ENCODE results near the gene PUS1. TPM values are rescaled to one million over a fixed set of nuclear protein-coding genes. Genes with fewer than 3 reads are reported as not detected.
"Not testable (repeated sequence)": the region's sequence is repeated elsewhere in the genome, so short reads cannot be mapped to it uniquely, and the experiment has no call there.

The PUS1 gene
- total and polyA plus RNA-seq, 10 of the 15 experiments (the other 5 are each of a cell fraction or from before 2014, with no cell fraction given): 1.3 to 74.2 (median 25.4) TPM

GRCh38 chr12:131985510-131985875, 56.4 kb downstream of the PUS1 start:
- RAD21 ChIA-PET (ENCODE audit: unreplicated experiment); H2AFZ ChIP-seq (ENCODE audit: control insufficient read depth, low read depth, low read length); H3K4me2 ChIP-seq (ENCODE audit: control insufficient read depth, insufficient read depth); H3K4me1 ChIP-seq (ENCODE audit: control insufficient read depth, insufficient read depth, low read length); H3K4me3 ChIP-seq; SMC1A ChIA-PET (ENCODE audit: uncharacterized antibody, unreplicated experiment); FAIRE-seq; in situ Hi-C loops (cut with MboI); BruUV-seq (replicated peaks); H3K27me3 ChIP-seq (replicated peaks in 1 of 2; ENCODE audit: control insufficient read depth in 2 of 2, insufficient read depth in 2 of 2, low read length in 1 of 2); H3K79me2 ChIP-seq (ENCODE audit: control insufficient read depth, insufficient read depth, low read length); H4K20me1 ChIP-seq (ENCODE audit: control insufficient read depth, insufficient read depth); intact Hi-C loops (cut with micrococcal nuclease; ENCODE audit: unreplicated experiment); ATAC-seq; H3K9ac ChIP-seq (ENCODE audit: control insufficient read depth, insufficient read depth, low read length); H3K9me3 ChIP-seq (replicated peaks; ENCODE audit: control insufficient read depth, insufficient read depth, low read length); CTCF ChIA-PET; DNase-seq (ENCODE audit: low read depth, low spot score); POLR2A ChIA-PET; H3K27ac ChIP-seq (ENCODE audit: control insufficient read depth, insufficient read depth): not testable (repeated sequence)
- peaks cover 29 to 32% of the 10 kb centered on the region in 2 experiments for H3K36me3 ChIP-seq (ENCODE audit: control insufficient read depth in 2 of 2, insufficient read depth in 2 of 2, low read length in 1 of 2)
- WGBS (ENCODE audit: insufficient coverage, insufficient replicate concordance, low lambda C conversion rate, missing lambda C conversion rate): 96% methylated on average over 11 of the region's 11 CpGs

- CTCF ChIA-PET: no interaction called here
- TF ChIP-seq CHD1 (IDR thresholded peaks at IDR 0.05; ENCODE audit: low read depth, low read length) (no peak), NRF1 (conservative IDR thresholded peaks at IDR 0.05; ENCODE audit: low read depth, low read length) (no peak), GATAD2B (conservative IDR thresholded peaks at IDR 0.05; ENCODE audit: low read depth) (no peak), MXI1 (IDR thresholded peaks at IDR 0.05; ENCODE audit: low read depth, low read length) (no peak), RFX5 (IDR thresholded peaks at IDR 0.05; ENCODE audit: low read depth, low read length) (no peak), JUNB (IDR thresholded peaks at IDR 0.05) (no peak), USF1 (IDR thresholded peaks at IDR 0.05; ENCODE audit: borderline replicate concordance, extremely low read length, insufficient read depth, low read depth, low read length) (no peak), RB1 (IDR thresholded peaks at IDR 0.05; ENCODE audit: borderline replicate concordance) (no peak), SMAD5 (IDR thresholded peaks at IDR 0.05; ENCODE audit: low read depth) (no peak), IRF4 (IDR thresholded peaks at IDR 0.05; ENCODE audit: low read depth, low read length) (no peak)
- POLR2A ChIA-PET: no interaction called here
- Histone ChIP-seq H3K4me3 (no peak overlapping the region), H3K4me1 (ENCODE audit: control insufficient read depth, insufficient read depth, low read length) (no peaks in the 10 kb centered on the region), H4K20me1 (ENCODE audit: control insufficient read depth, insufficient read depth) (no peaks in the 10 kb centered on the region), H3K27ac (ENCODE audit: control insufficient read depth, insufficient read depth) (no peak overlapping the region), H3K27me3 (replicated peaks in 1 of 2; ENCODE audit: control insufficient read depth in 2 of 2, insufficient read depth in 2 of 2, low read length in 1 of 2) (no peaks in the 10 kb centered on the region), H3K4me2 (ENCODE audit: control insufficient read depth, insufficient read depth) (no peak overlapping the region), H3K9ac (ENCODE audit: control insufficient read depth, insufficient read depth, low read length) (no peak overlapping the region), H2AFZ (ENCODE audit: control insufficient read depth, low read depth, low read length) (no peak overlapping the region), H3K9me3 (replicated peaks; ENCODE audit: control insufficient read depth, insufficient read depth, low read length) (no peaks in the 10 kb centered on the region), H3K79me2 (ENCODE audit: control insufficient read depth, insufficient read depth, low read length) (no peaks in the 10 kb centered on the region), H3K36me3 (ENCODE audit: control insufficient read depth in 2 of 2, insufficient read depth in 2 of 2, low read length in 1 of 2) (peaks cover 25 to 32% of the 10 kb centered on the region in 2 experiments)
- RAD21 ChIA-PET (ENCODE audit: unreplicated experiment): no interaction called here
- ATAC-seq: no peak
- SMC1A ChIA-PET (ENCODE audit: uncharacterized antibody, unreplicated experiment): no interaction called here
- DNase-seq (ENCODE audit: low read depth, low spot score): no peak
- in situ Hi-C loops (cut with MboI) (no loop called here), intact Hi-C loops (cut with micrococcal nuclease; ENCODE audit: unreplicated experiment) (no loop called here)
- no peak for FAIRE-seq
- WGBS (ENCODE audit: insufficient coverage, insufficient replicate concordance, low lambda C conversion rate, missing lambda C conversion rate): 97% methylated on average over 16 of the region's 17 CpGs
- no TSS peak for BruUV-seq (replicated peaks)
These were observed 57.3 kb downstream of the PUS1 start for GRCh38 chr12:131986361-131986760.

Data from GM12878 (cell line).